Suprapubic skin (tissue), 4 donors: ENCODE data around the gene SPEG. TPM values are rescaled to one million over a fixed set of nuclear protein-coding genes. Genes with fewer than 3 reads are reported as not detected.

Source experiments
- DNase-seq, 2 donors: peaks; one replicate each; pipeline ENCODE4 v3.0.0-alpha.2; 2019; ENCODE audit warnings: low spot score in 2 of 2
- H3K27ac ChIP-seq: fragments of 200-600 bp; sonication (generic); one replicate; pipeline ENCODE4 v1.5.1; 2019
- H3K27me3 ChIP-seq: fragments of 200-600 bp; sonication (generic); one replicate; pipeline ENCODE4 v1.5.1; 2019
- H3K36me3 ChIP-seq: fragments of 200-600 bp; sonication (generic); one replicate; pipeline ENCODE4 v1.5.1; 2019
- H3K4me1 ChIP-seq: fragments of 200-600 bp; sonication (generic); one replicate; pipeline ENCODE4 v1.5.1; 2019
- H3K4me3 ChIP-seq: fragments of 200-600 bp; sonication (generic); one replicate; pipeline ENCODE4 v1.5.1; 2019; ENCODE audit warnings: mild to moderate bottlenecking
- H3K9me3 ChIP-seq: fragments of 200-600 bp; sonication (generic); one replicate; pipeline ENCODE4 v1.5.1; 2019
- CTCF ChIP-seq, 2 donors: fragments of 200-600 bp in 1 of 2; fragments of 450-650 bp in 1 of 2; sonication (generic) in 1 of 2; IDR thresholded peaks; one replicate each; pipeline ENCODE4 v1.5.1; 2016 to 2019; ENCODE audit warnings: antibody characterized with exemption in 2 of 2, mild to moderate bottlenecking in 1 of 2, moderate library complexity in 1 of 2
- EP300 ChIP-seq: sonication (generic); formaldehyde crosslinking; IDR thresholded peaks from one replicate; pipeline ENCODE4 v1.6.1; 2017; ENCODE audit warnings: antibody characterized with exemption
- POLR2A ChIP-seq, 2 donors: fragments of 450-650 bp; IDR thresholded peaks; one replicate each; pipeline ENCODE4 v1.6.1; 2017; ENCODE audit warnings: antibody characterized with exemption in 2 of 2, mild to moderate bottlenecking in 2 of 2, moderate library complexity in 2 of 2
- POLR2AphosphoS5 ChIP-seq, 3 donors: sonication (generic); formaldehyde crosslinking; IDR thresholded peaks; one replicate each; pipeline ENCODE4 v1.6.1; 2017; ENCODE audit warnings: antibody characterized with exemption in 3 of 3
- WGBS: methylation state at CpG from one replicate; pipeline ENCODE4 v1.1.5; 2018; 5-methylcytosine and 5-hydroxymethylcytosine counted together
- total RNA-seq, 4 donors: library from RNA; depleted of rRNA; stranded (reverse); fragments of >200 nt; gene quantifications; one replicate each; pipeline ENCODE4 v1.1.0, GENCODE V29; 2016

The SPEG gene
- total RNA-seq, 4 donors from 2014 or later = 6.5 to 17.2 (median 6.7) TPM

GRCh38 chr2:219452361-219453317 is 18.0 kb downstream of the SPEG start:
- no peak for DNase-seq
- Histone ChIP-seq H3K27ac (peak overlapping the region; percentile 62), H3K9me3 (no peaks in the 10 kb centered on the region), H3K36me3 (no peaks in the 10 kb centered on the region), H3K4me3 (no peak overlapping the region), H3K4me1 (peaks cover 20% of the 10 kb centered on the region), H3K27me3 (peaks cover 39% of the 10 kb centered on the region)
- whole genome bisulfite sequencing = 39% methylated on average over 23 of the region's 23 CpGs
- TF ChIP-seq POLR2AphosphoS5 (IDR thresholded peaks at IDR 0.05) (no peak), EP300 (peak; percentile 92)

- Histone ChIP-seq H3K36me3 (no peaks in the 10 kb centered on the region), H3K27ac (peak overlapping the region; percentile 62), H3K27me3 (peaks cover 27% of the 10 kb centered on the region), H3K4me3 (no peak overlapping the region), H3K4me1 (peaks cover 20% of the 10 kb centered on the region), H3K9me3 (no peaks in the 10 kb centered on the region)
- DNase-seq = no peak
- 65% methylated on average over 10 of the region's 10 CpGs for WGBS
- no peak for TF ChIP-seq CTCF (IDR thresholded peaks at IDR 0.05)
- no peak for TF ChIP-seq POLR2AphosphoS5 (IDR thresholded peaks at IDR 0.05)
- no peak for TF ChIP-seq EP300
- TF ChIP-seq POLR2A (IDR thresholded peaks at IDR 0.05) = no peak
Observed at GRCh38 chr2:219453671-219454590, 19.3 kb downstream of the SPEG start.

- Histone ChIP-seq H3K4me1 (peaks cover 20% of the 10 kb centered on the region), H3K27me3 (peaks cover 31% of the 10 kb centered on the region), H3K4me3 (no peak overlapping the region), H3K9me3 (no peaks in the 10 kb centered on the region), H3K27ac (no peak overlapping the region), H3K36me3 (no peaks in the 10 kb centered on the region)
- no peak for TF ChIP-seq CTCF (IDR thresholded peaks at IDR 0.05)
- no peak for TF ChIP-seq POLR2A (IDR thresholded peaks at IDR 0.05)
- TF ChIP-seq POLR2AphosphoS5 (IDR thresholded peaks at IDR 0.05) = no peak
- TF ChIP-seq EP300 = no peak
- no peak for DNase-seq
- 73% methylated on average over 6 of the region's 6 CpGs for WGBS
Observed at GRCh38 chr2:219455581-219455980, 20.9 kb downstream of the SPEG start.

- 75% methylated on average over 5 of the region's 5 CpGs for WGBS
- H3K27me3 ChIP-seq = peaks cover 16% of the 10 kb centered on the region
- no peaks in the 10 kb centered on the region for H3K9me3 ChIP-seq
- H3K4me1 ChIP-seq = peaks cover 24% of the 10 kb centered on the region
- H3K4me3 ChIP-seq = no peak overlapping the region
- TF ChIP-seq CTCF (IDR thresholded peaks at IDR 0.05) (no peak), POLR2A (IDR thresholded peaks at IDR 0.05) (no peak), POLR2AphosphoS5 (IDR thresholded peaks at IDR 0.05) (no peak)
- H3K27ac ChIP-seq = no peak overlapping the region
- DNase-seq = no peak
- H3K36me3 ChIP-seq = no peaks in the 10 kb centered on the region
Observed at GRCh38 chr2:219457784-219458369, 23.2 kb downstream of the SPEG start.

GRCh38 chr2:219458996-219459395 is 24.4 kb downstream of the SPEG start:
- no peak for TF ChIP-seq POLR2A (IDR thresholded peaks at IDR 0.05)
- no peak for TF ChIP-seq EP300
- TF ChIP-seq CTCF (IDR thresholded peaks at IDR 0.05) = no peak
- no peak for TF ChIP-seq POLR2AphosphoS5 (IDR thresholded peaks at IDR 0.05)
- H3K9me3 ChIP-seq = no peaks in the 10 kb centered on the region
- no peaks in the 10 kb centered on the region for H3K36me3 ChIP-seq
- H3K27me3 ChIP-seq = peaks cover 13% of the 10 kb centered on the region
- WGBS = 86% methylated on average over 8 of the region's 8 CpGs
- DNase-seq = no peak
- H3K27ac ChIP-seq = no peak overlapping the region
- H3K4me1 ChIP-seq = peaks cover 12% of the 10 kb centered on the region
- no peak overlapping the region for H3K4me3 ChIP-seq
